K562 (cell line): ENCODE measurements around the gene OPRL1.

Experiments used
- CREB1 ChIP-seq, 2 experiments: sonication (generic) in 1 of 2; formaldehyde crosslinking in 1 of 2; IDR thresholded peaks; 2 replicates each; pipeline versions ENCODE4 v1.6.1 to v1.8.0; 2012 to 2022; ENCODE audit warnings: inconsistent platforms in 1 of 2, mild to moderate bottlenecking in 1 of 2, missing genetic modification reagents in 1 of 2, moderate library complexity in 1 of 2
- DNMT1 ChIP-seq: fragments of 450-650 bp; IDR thresholded peaks from 2 replicates; pipeline ENCODE4 v1.6.1; 2016; ENCODE audit warnings: antibody characterized with exemption, mild to moderate bottlenecking
- HCFC1 ChIP-seq: IDR thresholded peaks from 2 replicates; pipeline ENCODE4 v1.6.1; 2012; ENCODE audit warnings: low read depth, low read length, improper control_type of control experiment
- KLF1 ChIP-seq: fragments of 450-650 bp; IDR thresholded peaks from 2 replicates; pipeline ENCODE4 v1.6.1; 2016; ENCODE audit warnings: missing genetic modification characterization, missing compliant biosample characterization
- NONO ChIP-seq, 2 experiments: fragments of 200-400 bp in 1 of 2; fragments of 450-650 bp in 1 of 2; formaldehyde crosslinking in 1 of 2; IDR thresholded peaks; 2 replicates each; pipeline ENCODE4 v1.6.1; 2017; ENCODE audit warnings: low read depth in 2 of 2, mild to moderate bottlenecking in 2 of 2, moderate library complexity in 2 of 2, low read length in 1 of 2
- POLR2A ChIP-seq: fragments of 450-650 bp; conservative IDR thresholded peaks from 2 replicates; pipeline ENCODE4 v1.6.1; 2016
- SAP30 ChIP-seq: fragments of 200-600 bp; sonication (generic); IDR thresholded peaks from 2 replicates; pipeline ENCODE4 v1.6.1; 2012; ENCODE audit warnings: borderline replicate concordance, low read depth, mild to moderate bottlenecking, moderate library complexity, low read length, control low read depth, inconsistent platforms; ENCODE audit not compliant: insufficient read depth, poor library complexity, severe bottlenecking
- YBX1 ChIP-seq: fragments of 450-650 bp; IDR thresholded peaks from 2 replicates; pipeline ENCODE4 v1.7.1; 2016; ENCODE audit warnings: mild to moderate bottlenecking
- YY1 ChIP-seq, 3 experiments: IDR thresholded peaks; 2 replicates each; pipeline ENCODE4 v1.6.1; 2011; ENCODE audit warnings: low read length in 2 of 3, mild to moderate bottlenecking in 2 of 3, moderate library complexity in 2 of 3, borderline replicate concordance in 1 of 3, control low read depth in 1 of 3, low read depth in 1 of 3; ENCODE audit not compliant: insufficient read depth in 3 of 3, insufficient replicate concordance in 2 of 3, control insufficient read depth in 1 of 3, insufficient read length in 1 of 3; ENCODE audit errors: extremely low read depth in 1 of 3
- TF ChIP-seq, protein P1 (sequence below): sonication (generic); formaldehyde crosslinking; IDR thresholded peaks from 2 replicates; pipeline ENCODE4 v1.9.0; 2022; ENCODE audit warnings: mild to moderate bottlenecking, missing genetic modification reagents
- TF ChIP-seq, protein P2 (sequence below): sonication (generic); formaldehyde crosslinking; IDR thresholded peaks from 2 replicates; pipeline ENCODE4 v1.8.0; 2022; ENCODE audit warnings: mild to moderate bottlenecking, missing genetic modification reagents
- TF ChIP-seq, protein P3 (sequence below), 2 experiments: IDR thresholded peaks; 2 replicates each; pipeline ENCODE4 v1.6.1; 2011; ENCODE audit warnings: borderline replicate concordance in 1 of 2, control low read depth in 1 of 2, low read depth in 1 of 2, low read length in 1 of 2, mild to moderate bottlenecking in 1 of 2, mixed read lengths in 1 of 2, moderate library complexity in 1 of 2; ENCODE audit not compliant: insufficient read depth in 1 of 2, insufficient read length in 1 of 2, poor library complexity in 1 of 2, severe bottlenecking in 1 of 2; ENCODE audit errors: extremely low read depth in 1 of 2

DNA sequence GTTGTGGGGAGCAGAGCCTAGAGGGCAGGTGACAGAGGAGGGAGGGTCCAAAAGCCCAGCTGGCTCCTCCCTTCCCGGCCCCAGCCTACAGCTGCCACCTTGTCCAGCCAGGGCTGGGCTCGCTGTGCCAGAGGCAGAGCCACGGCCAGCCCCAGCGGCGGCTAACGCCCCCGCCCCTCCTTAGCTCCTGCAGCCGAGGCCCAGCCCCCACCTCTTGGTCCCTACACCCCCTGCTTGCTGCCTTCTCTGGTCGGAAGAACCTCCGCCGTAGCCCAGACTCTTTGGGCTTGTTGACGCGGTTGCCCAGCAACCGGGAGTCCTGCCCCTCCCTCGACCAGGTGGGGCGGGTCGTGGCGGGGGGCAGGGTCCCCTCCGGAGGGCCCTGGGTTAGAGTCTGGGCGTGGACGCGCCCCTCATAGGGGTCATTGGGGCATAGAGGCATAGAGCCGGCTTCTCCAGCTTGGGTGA lies 4.8 kb downstream of the OPRL1 start:
- no peak for TF ChIP-seq KLF1 (tag)
- TF ChIP-seq YBX1 = no peak
- no peak for TF ChIP-seq NONO (IDR thresholded peaks at IDR 0.05; ENCODE audit: low read depth in 2 of 2, low read length in 1 of 2)
- TF ChIP-seq, protein P1, sequence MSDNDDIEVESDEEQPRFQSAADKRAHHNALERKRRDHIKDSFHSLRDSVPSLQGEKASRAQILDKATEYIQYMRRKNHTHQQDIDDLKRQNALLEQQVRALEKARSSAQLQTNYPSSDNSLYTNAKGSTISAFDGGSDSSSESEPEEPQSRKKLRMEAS (CRISPR knock-in tag) = no peak
- TF ChIP-seq, protein P2, sequence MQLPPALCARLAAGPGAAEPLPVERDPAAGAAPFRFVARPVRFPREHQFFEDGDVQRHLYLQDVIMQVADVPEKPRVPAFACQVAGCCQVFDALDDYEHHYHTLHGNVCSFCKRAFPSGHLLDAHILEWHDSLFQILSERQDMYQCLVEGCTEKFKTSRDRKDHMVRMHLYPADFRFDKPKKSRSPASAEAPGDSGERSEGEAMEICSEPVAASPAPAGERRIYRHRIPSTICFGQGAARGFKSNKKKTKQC (CRISPR knock-in tag) = no peak
- TF ChIP-seq CREB1 (IDR thresholded peaks at IDR 0.05) = no peak
- no peak for TF ChIP-seq CREB1 (CRISPR knock-in tag; IDR thresholded peaks at IDR 0.05)
- no peak for TF ChIP-seq HCFC1
- no peak for TF ChIP-seq DNMT1
- TF ChIP-seq, protein P3, sequence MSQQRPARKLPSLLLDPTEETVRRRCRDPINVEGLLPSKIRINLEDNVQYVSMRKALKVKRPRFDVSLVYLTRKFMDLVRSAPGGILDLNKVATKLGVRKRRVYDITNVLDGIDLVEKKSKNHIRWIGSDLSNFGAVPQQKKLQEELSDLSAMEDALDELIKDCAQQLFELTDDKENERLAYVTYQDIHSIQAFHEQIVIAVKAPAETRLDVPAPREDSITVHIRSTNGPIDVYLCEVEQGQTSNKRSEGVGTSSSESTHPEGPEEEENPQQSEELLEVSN (IDR thresholded peaks at IDR 0.05; ENCODE audit: borderline replicate concordance in 1 of 2, extremely low read depth in 1 of 2, insufficient read depth in 1 of 2, insufficient read length in 1 of 2, low read depth in 1 of 2, low read length in 1 of 2, poor library complexity in 1 of 2, severe bottlenecking in 1 of 2) = no peak
- TF ChIP-seq SAP30 = no peak
- no peak for TF ChIP-seq YY1 (IDR thresholded peaks at IDR 0.05; ENCODE audit: borderline replicate concordance in 1 of 3, control insufficient read depth in 1 of 3, extremely low read depth in 1 of 3, insufficient read depth in 3 of 3, insufficient read length in 1 of 3, insufficient replicate concordance in 2 of 3, low read depth in 1 of 3, low read length in 2 of 3)
- no peak for TF ChIP-seq POLR2A
